GM18520 (cell line): ENCODE data around the gene GINS3.
"Not testable (repeated sequence)": the region's sequence is repeated elsewhere in the genome, so short reads cannot be mapped to it uniquely, and the experiment has no call there.

Experiments used
- ATAC-seq: cut with Tn5 transposase; IDR thresholded peaks from one replicate; pipeline ENCODE4 v1.9.1; 2021; ENCODE audit not compliant: unreplicated experiment

Gene GINS3

GRCh38 chr16:58385218-58385773 lies 7.0 kb upstream of the GINS3 start:
- ATAC-seq = no peak

GRCh38 chr16:58389724-58390123 lies 2.5 kb upstream of the GINS3 start:
- ATAC-seq = no peak

GRCh38 chr16:58393138-58393504 lies 850 bp downstream of the GINS3 start:
- ATAC-seq = peak; percentile 4

GRCh38 chr16:58396897-58397296 lies 4.6 kb downstream of the GINS3 start:
- ATAC-seq = not testable (repeated sequence)

- ATAC-seq = no peak
These were observed 7.7 kb downstream of the GINS3 start for GRCh38 chr16:58399718-58400633.

- ATAC-seq = not testable (repeated sequence)
These were observed 9.0 kb downstream of the GINS3 start for GRCh38 chr16:58401305-58401704.

- ATAC-seq = no peak
These were observed 10.5 kb downstream of the GINS3 start for GRCh38 chr16:58402796-58403195.

- ATAC-seq = no peak
These were observed 17.2 kb downstream of the GINS3 start for GRCh38 chr16:58409316-58409973.

GRCh38 chr16:58411336-58411735 lies 19.1 kb downstream of the GINS3 start:
- no peak for ATAC-seq

GRCh38 chr16:58411736-58412614 lies 19.7 kb downstream of the GINS3 start:
- ATAC-seq = no peak

- ATAC-seq = not testable (repeated sequence)
These were observed 20.3 kb downstream of the GINS3 start for GRCh38 chr16:58412615-58412970.

GRCh38 chr16:58413359-58413758 lies 21.1 kb downstream of the GINS3 start:
- ATAC-seq = no peak

- ATAC-seq = no peak
These were observed 22.7 kb downstream of the GINS3 start for GRCh38 chr16:58415003-58415402.

- not testable (repeated sequence) for ATAC-seq
These were observed 23.7 kb downstream of the GINS3 start for GRCh38 chr16:58415961-58416360.

GRCh38 chr16:58417035-58417434 lies 24.8 kb downstream of the GINS3 start:
- no peak for ATAC-seq

GRCh38 chr16:58417600-58417999 lies 25.3 kb downstream of the GINS3 start:
- ATAC-seq = no peak

GRCh38 chr16:58418026-58418425 lies 25.8 kb downstream of the GINS3 start:
- no peak for ATAC-seq

GRCh38 chr16:58418601-58419000 lies 26.3 kb downstream of the GINS3 start:
- peak; percentile 32 for ATAC-seq

GRCh38 chr16:58419241-58419990 lies 27.1 kb downstream of the GINS3 start:
- ATAC-seq = no peak

- ATAC-seq = no peak
These were observed 28.8 kb downstream of the GINS3 start for GRCh38 chr16:58421059-58421458.
